H7 (cell line): ENCODE measurements around the gene DYNC2I2. TPM values are rescaled to one million over a fixed set of nuclear protein-coding genes. Genes with fewer than 3 reads are reported as not detected.
"Not testable (repeated sequence)": the region's sequence is repeated elsewhere in the genome, so short reads cannot be mapped to it uniquely, and the experiment has no call there.

ENCODE experiments used
- DNase-seq: peaks from one replicate; pipeline ENCODE4 v3.0.0; 2012
- H3K27me3 ChIP-seq: 2 replicates; pipeline ENCODE4 v1.6.0; 2011; ENCODE audit warnings: mild to moderate bottlenecking, low read length; ENCODE audit not compliant: control insufficient read depth, insufficient read depth
- H3K36me3 ChIP-seq: replicated peaks from 2 replicates; pipeline ENCODE4 v1.5.1; 2011; ENCODE audit warnings: low read length; ENCODE audit not compliant: control insufficient read depth, insufficient read depth
- H3K4me3 ChIP-seq: 2 replicates; pipeline ENCODE4 v1.5.1; 2011; ENCODE audit warnings: low read depth, mild to moderate bottlenecking, control low read depth, low read length, moderate library complexity; ENCODE audit not compliant: insufficient read depth
- total RNA-seq: library from RNA; depleted of rRNA; stranded (reverse); fragments of >200 nt; shearing (Covaris generic); gene quantifications from 2 replicates; pipeline ENCODE4 v1.2.3, GENCODE V29; 2014; rRNA removed

DYNC2I2 gene
- total RNA-seq, 1 experiment from 2014 or later, result 113 TPM

GRCh38 chr9:128588581-128589233 is 67.9 kb downstream of the DYNC2I2 start:
- DNase-seq, result no peak
- Histone ChIP-seq H3K4me3 (no peak overlapping the region), H3K36me3 (peaks cover 49% of the 10 kb centered on the region), H3K27me3 (no peaks in the 10 kb centered on the region)

DNA sequence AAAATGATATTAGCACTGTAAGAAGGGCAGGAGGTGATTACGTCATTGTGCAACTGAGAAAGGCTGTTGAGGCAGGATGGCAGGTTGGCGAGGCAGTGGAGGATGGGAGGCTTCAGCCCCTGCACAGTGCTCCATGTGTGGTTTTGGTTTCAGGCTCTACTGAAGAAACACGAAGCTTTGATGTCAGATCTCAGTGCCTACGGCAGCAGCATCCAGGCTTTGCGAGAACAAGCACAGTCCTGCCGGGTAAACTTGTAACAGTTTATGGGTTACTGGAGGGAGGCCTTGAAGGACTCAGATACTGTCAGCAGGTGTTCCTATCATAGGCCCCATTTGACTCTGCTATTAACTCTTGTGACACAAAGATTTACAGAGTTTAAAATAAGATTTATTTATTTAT is 69.2 kb downstream of the DYNC2I2 start:
- Histone ChIP-seq H3K27me3 (no peaks in the 10 kb centered on the region), H3K36me3 (peaks cover 50% of the 10 kb centered on the region), H3K4me3 (no peak overlapping the region)
- DNase-seq, result no peak

- H3K27me3 ChIP-seq, H3K4me3 ChIP-seq, DNase-seq: not testable (repeated sequence)
- peaks cover 52% of the 10 kb centered on the region for H3K36me3 ChIP-seq
Measured at GRCh38 chr9:128586934-128587333, 69.7 kb downstream of the DYNC2I2 start.

GRCh38 chr9:128585155-128585554 is 71.5 kb downstream of the DYNC2I2 start:
- not testable (repeated sequence) for H3K4me3 ChIP-seq, H3K27me3 ChIP-seq, DNase-seq
- H3K36me3 ChIP-seq, result peaks cover 53% of the 10 kb centered on the region

Other genes with a start within 250 kb of the DYNC2I2 start
- 12.6 and 15.5 TPM in 2 replicates for gene CERCAM, start 236.0 kb downstream of the DYNC2I2 start, total RNA-seq
- gene ODF2, start 200.8 kb downstream of the DYNC2I2 start, total RNA-seq, result 12.0 and 15.8 TPM in 2 replicates
- gene GLE1, start 152.1 kb downstream of the DYNC2I2 start, total RNA-seq, result 21.2 and 24.5 TPM in 2 replicates
- gene SPTAN1, start 104.3 kb downstream of the DYNC2I2 start, total RNA-seq, result 124 and 132 TPM in 2 replicates
- gene SET, start 32.4 kb upstream of the DYNC2I2 start, total RNA-seq, result 798 and 1,235 TPM in 2 replicates
- 29.4 and 35.0 TPM in 2 replicates for gene PKN3, start 45.7 kb upstream of the DYNC2I2 start, total RNA-seq
- 66.5 and 76.6 TPM in 2 replicates for gene ZDHHC12, start 67.3 kb upstream of the DYNC2I2 start, total RNA-seq
- 19.6 and 31.1 TPM in 2 replicates for gene ZER1, start 115.1 kb upstream of the DYNC2I2 start, total RNA-seq
- gene TBC1D13, start 130.4 kb upstream of the DYNC2I2 start, total RNA-seq, result 15.3 and 16.8 TPM in 2 replicates
- gene ENDOG, start 161.7 kb upstream of the DYNC2I2 start, total RNA-seq, result 15.5 and 32.9 TPM in 2 replicates
- gene SPOUT1, start 172.9 kb upstream of the DYNC2I2 start, total RNA-seq, result 49.0 and 70.7 TPM in 2 replicates
- gene KYAT1, start 225.1 kb upstream of the DYNC2I2 start, total RNA-seq, result 47.9 and 49.0 TPM in 2 replicates
- 67.2 and 76.0 TPM in 2 replicates for gene LRRC8A, start 225.3 kb upstream of the DYNC2I2 start, total RNA-seq